Endothelial cell of umbilical vein (primary cell): ENCODE data around the gene HASPIN. TPM values are rescaled to one million over a fixed set of nuclear protein-coding genes. Genes with fewer than 3 reads are reported as not detected.

Experiments used
- BruUV-seq: library from RNA; stranded (reverse); fragments of 400-500 nt; replicated peaks from 2 replicates; lab custom pipeline; 2021; lab: Mats Ljungman, UMichigan
- CTCF ChIA-PET: fragments of 300-600, 350-600 bp; sonication (Branson Sonifier 250); formaldehyde crosslinking; loops from one replicate; lab custom pipeline; 2021; ENCODE audit warnings: antibody characterized with exemption, inconsistent platforms; lab: Charles Lee
- POLR2A ChIA-PET: fragments of 300-600, 350-600 bp; sonication (Branson Sonifier 250); formaldehyde crosslinking; loops from one replicate; lab custom pipeline; 2021; ENCODE audit warnings: antibody characterized with exemption, inconsistent platforms; lab: Charles Lee
- DNase-seq: peaks from one replicate; pipeline ENCODE4 v3.0.0-alpha.2; 2011; ENCODE audit warnings: low read depth, low spot score
- FAIRE-seq: peaks from 2 replicates; lab custom pipeline; 2011; peaks lifted over from hg19 to GRCh38; lab: Jason Lieb, UNC
- H2AFZ ChIP-seq: 2 replicates; pipeline ENCODE4 v1.6.0; 2012; ENCODE audit warnings: low read depth, low read length, control low read depth, inconsistent platforms
- H3K27ac ChIP-seq: 2 replicates; pipeline ENCODE4 v1.5.1; 2011; ENCODE audit warnings: low read depth, mild to moderate bottlenecking, control low read depth, low read length, moderate library complexity; ENCODE audit not compliant: insufficient read depth
- H3K27me3 ChIP-seq, 2 experiments: 2 replicates each; pipeline versions ENCODE4 v1.6.0 to v1.6.1; 2011; ENCODE audit warnings: low read length in 2 of 2, mixed read lengths in 1 of 2; ENCODE audit not compliant: control insufficient read depth in 2 of 2, insufficient read depth in 2 of 2
- H3K36me3 ChIP-seq, 2 experiments: 2 replicates in 1 of 2; 3 replicates in 1 of 2; pipeline ENCODE4 v1.5.1; 2011; ENCODE audit warnings: low read length in 2 of 2, mild to moderate bottlenecking in 1 of 2, moderate library complexity in 1 of 2; ENCODE audit not compliant: control insufficient read depth in 2 of 2, insufficient read depth in 2 of 2; ENCODE audit errors: extremely low read depth in 1 of 2
- H3K4me1 ChIP-seq: 3 replicates; pipeline ENCODE4 v1.5.1; 2011; ENCODE audit warnings: mild to moderate bottlenecking, low read length; ENCODE audit not compliant: control insufficient read depth, insufficient read depth; ENCODE audit errors: extremely low read depth
- H3K4me2 ChIP-seq: 2 replicates; pipeline ENCODE4 v1.6.1; 2011; ENCODE audit warnings: low read length, control low read depth, mixed read lengths; ENCODE audit not compliant: insufficient read depth
- H3K4me3 ChIP-seq, 3 experiments: fragments of 200-600 bp in 1 of 3; sonication (generic), shearing (Covaris generic) in 1 of 3; replicated peaks in 1 of 3; 2 replicates each; pipeline ENCODE4 v1.5.1; 2011 to 2016; ENCODE audit warnings: control low read depth in 3 of 3, low read length in 3 of 3, mild to moderate bottlenecking in 2 of 3, inconsistent platforms in 1 of 3, low read depth in 1 of 3, moderate library complexity in 1 of 3; ENCODE audit not compliant: insufficient read depth in 1 of 3
- H3K79me2 ChIP-seq: 2 replicates; pipeline ENCODE4 v1.6.0; 2012; ENCODE audit warnings: low read length, inconsistent platforms; ENCODE audit not compliant: control insufficient read depth, insufficient read depth
- H3K9ac ChIP-seq: replicated peaks from 2 replicates; pipeline ENCODE3; 2011; ENCODE audit warnings: low read length, control low read depth; ENCODE audit not compliant: insufficient read depth; ENCODE audit errors: extremely low read depth
- H3K9me1 ChIP-seq: replicated peaks from 3 replicates; pipeline ENCODE4 v1.6.0; 2011; ENCODE audit warnings: mild to moderate bottlenecking, low read length; ENCODE audit not compliant: control insufficient read depth, insufficient read depth; ENCODE audit errors: extremely low read depth
- H3K9me3 ChIP-seq: replicated peaks from 2 replicates; pipeline ENCODE4 v1.5.1; 2012; ENCODE audit warnings: low read length, inconsistent platforms; ENCODE audit not compliant: control insufficient read depth, insufficient read depth
- H4K20me1 ChIP-seq: replicated peaks from 2 replicates; pipeline ENCODE3; 2011; ENCODE audit warnings: mild to moderate bottlenecking, low read length; ENCODE audit not compliant: control insufficient read depth, insufficient read depth; ENCODE audit errors: extremely low read depth
- CTCF ChIP-seq, 2 donors: IDR thresholded peaks; 1 replicate in 1 of 2; 2 replicates in 1 of 2; pipeline ENCODE4 v1.5.1; 2011; ENCODE audit warnings: low read length in 2 of 2, mild to moderate bottlenecking in 2 of 2, moderate library complexity in 2 of 2, control low read depth in 1 of 2, inconsistent platforms in 1 of 2, low read depth in 1 of 2; ENCODE audit not compliant: insufficient read depth in 1 of 2; ENCODE audit errors: extremely low read depth in 1 of 2
- EZH2 ChIP-seq: IDR thresholded peaks from 2 replicates; pipeline ENCODE4 v1.6.1; 2012; ENCODE audit warnings: borderline replicate concordance, low read depth, mild to moderate bottlenecking, moderate library complexity, low read length, inconsistent platforms; ENCODE audit not compliant: severe bottlenecking
- FOS ChIP-seq: IDR thresholded peaks from 2 replicates; pipeline ENCODE4 v1.6.1; 2011; ENCODE audit warnings: mild to moderate bottlenecking, low read length, moderate library complexity, borderline replicate concordance; ENCODE audit not compliant: insufficient read depth
- JUN ChIP-seq: IDR thresholded peaks from 2 replicates; pipeline ENCODE4 v1.6.1; 2011; ENCODE audit warnings: borderline replicate concordance, low read depth; ENCODE audit not compliant: insufficient read length, insufficient read depth
- MAX ChIP-seq: IDR thresholded peaks from 2 replicates; pipeline ENCODE4 v1.6.1; 2011; ENCODE audit not compliant: insufficient read depth, insufficient read length
- MYC ChIP-seq: IDR thresholded peaks from one replicate; pipeline ENCODE4 v1.6.1; 2011; ENCODE audit warnings: mild to moderate bottlenecking, low read depth, low read length
- POLR2AphosphoS5 ChIP-seq: IDR thresholded peaks from 2 replicates; pipeline ENCODE4 v1.6.1; 2012; ENCODE audit warnings: low read depth, mild to moderate bottlenecking, control low read depth, low read length, moderate library complexity; ENCODE audit not compliant: insufficient read depth
- dilution Hi-C: fragments of 300-500 bp; cut with MboI; formaldehyde crosslinking; loops from one replicate; pipeline ENCODE4 v1.15.0; 2019; ENCODE audit warnings: low sequenced_read_pairs; ENCODE audit not compliant: extremely low pct_ligation_motif_present
- intact Hi-C: fragments of 100-400 bp; cut with micrococcal nuclease; formaldehyde crosslinking; loops from one replicate; pipeline ENCODE4 v1.10.0; 2022
- polyA plus RNA-seq, 4 experiments: library from polyadenylated mRNA; depleted of rRNA in 3 of 4; stranded (reverse) in 3 of 4; unstranded in 1 of 4; fragments of >200 nt; gene quantifications; 2 replicates each; pipeline versions ENCODE4 v1.2.1 to v1.2.3, GENCODE V29; 2011 to 2012; ENCODE audit warnings: missing spikeins in 1 of 4
- total RNA-seq: library from RNA; stranded (reverse); gene quantifications from 2 replicates; pipeline ENCODE4 v1.2.3, GENCODE V29; 2021

The HASPIN gene
- total and polyA plus RNA-seq, 2 donors (not counting 3 experiments of a cell fraction or from before 2014, with no cell fraction given): 2.7 to 13.2 TPM

GRCh38 chr17:3678821-3679530, 44.7 kb upstream of the HASPIN start:
- no TSS peak for BruUV-seq
- H3K4me1 ChIP-seq: no peaks in the 10 kb centered on the region
- H3K27ac ChIP-seq: no peak overlapping the region
- H3K9ac ChIP-seq: no peak overlapping the region
- dilution Hi-C loops (no loop called here), intact Hi-C loops (no loop called here)
- no peaks in the 10 kb centered on the region for H4K20me1 ChIP-seq
- ChIA-PET CTCF (interaction anchor here (2.8 kb wide), 1 partner anchor 59 kb away, joined by 9 read pairs; no protein-coding TSS in a partner anchor), POLR2A (no interaction called here)
- DNase-seq: no peak
- no peak overlapping the region for H3K4me3 ChIP-seq
- no peaks in the 10 kb centered on the region for H3K79me2 ChIP-seq
- H3K9me3 ChIP-seq: no peaks in the 10 kb centered on the region
- TF ChIP-seq CTCF (IDR thresholded peaks at IDR 0.05; ENCODE audit: extremely low read depth in 1 of 2, insufficient read depth in 1 of 2, low read depth in 1 of 2, low read length in 2 of 2) (no peak), POLR2AphosphoS5 (no peak), JUN (no peak)
- no peak overlapping the region for H3K4me2 ChIP-seq
- no peak overlapping the region for H2AFZ ChIP-seq
- H3K9me1 ChIP-seq: no peaks in the 10 kb centered on the region
- FAIRE-seq: no peak
- no peaks in the 10 kb centered on the region for H3K36me3 ChIP-seq
- peaks cover 0 to 5% of the 10 kb centered on the region in 2 experiments for H3K27me3 ChIP-seq

GRCh38 chr17:3679531-3680126, 44.1 kb upstream of the HASPIN start:
- dilution Hi-C loops (no loop called here), intact Hi-C loops (no loop called here)
- POLR2A ChIA-PET: no interaction called here
- CTCF ChIA-PET: no interaction called here
- Histone ChIP-seq H3K9me3 (no peaks in the 10 kb centered on the region), H3K36me3 (no peaks in the 10 kb centered on the region), H3K9ac (no peak overlapping the region), H3K4me2 (no peak overlapping the region), H4K20me1 (no peaks in the 10 kb centered on the region), H3K9me1 (no peaks in the 10 kb centered on the region), H2AFZ (no peak overlapping the region), H3K79me2 (no peaks in the 10 kb centered on the region), H3K27ac (no peak overlapping the region), H3K4me1 (no peaks in the 10 kb centered on the region), H3K4me3 (no peak overlapping the region), H3K27me3 (peaks cover 0 to 7% of the 10 kb centered on the region in 2 experiments)
- FAIRE-seq (no peak), DNase-seq (no peak)
- no peak for TF ChIP-seq POLR2AphosphoS5
- TF ChIP-seq MAX: no peak
- TF ChIP-seq JUN: no peak
- TF ChIP-seq EZH2: no peak
- no peak for TF ChIP-seq FOS
- no peak for TF ChIP-seq MYC
- no TSS peak for BruUV-seq
